Uterus (tissue), 4 donors: ENCODE data around the gene DGCR6. TPM values are rescaled to one million over a fixed set of nuclear protein-coding genes. Genes with fewer than 3 reads are reported as not detected.

ENCODE experiments used
- DNase-seq, 2 donors: peaks; one replicate each; pipeline ENCODE4 v3.0.0-alpha.2; 2019 to 2020
- H3K27ac ChIP-seq, 2 donors: fragments of 200-600 bp; sonication (generic); 1 replicate in 1 of 2; 2 replicates in 1 of 2; pipeline ENCODE4 v1.5.1; 2016 to 2018
- H3K27me3 ChIP-seq, 2 donors: fragments of 200-600 bp; sonication (generic); one replicate each; pipeline ENCODE4 v1.5.1; 2018 to 2019; ENCODE audit warnings: control low read depth in 1 of 2
- H3K36me3 ChIP-seq, 2 donors: fragments of 200-600 bp; sonication (generic); one replicate each; pipeline ENCODE4 v1.5.1; 2019; ENCODE audit warnings: control low read depth in 1 of 2
- H3K4me1 ChIP-seq, 2 donors: fragments of 200-600 bp; sonication (generic); one replicate each; pipeline ENCODE4 v1.5.1; 2018 to 2019; ENCODE audit warnings: control low read depth in 1 of 2
- H3K4me3 ChIP-seq, 2 donors: fragments of 200-600 bp; sonication (generic); 1 replicate in 1 of 2; 2 replicates in 1 of 2; pipeline ENCODE4 v1.5.1; 2018 to 2019; ENCODE audit warnings: mild to moderate bottlenecking in 1 of 2
- H3K9me3 ChIP-seq, 2 donors: fragments of 200-600 bp; sonication (generic); one replicate each; pipeline ENCODE4 v1.5.1; 2019; ENCODE audit warnings: control low read depth in 1 of 2
- POLR2A ChIP-seq, 2 donors: fragments of 450-650 bp; IDR thresholded peaks; one replicate each; pipeline ENCODE4 v1.6.1; 2016; ENCODE audit warnings: antibody characterized with exemption in 2 of 2, mild to moderate bottlenecking in 1 of 2, moderate library complexity in 1 of 2
- intact Hi-C: fragments of 100-400 bp; cut with DNase I; formaldehyde crosslinking; loops from one replicate; pipeline ENCODE4 v1.15.1; 2023; ENCODE audit warnings: low total_unique reads
- total RNA-seq, 4 donors: library from RNA; depleted of rRNA in 3 of 4; stranded (reverse); fragments of >200 nt in 3 of 4; gene quantifications; one replicate each; pipeline versions ENCODE4 v1.1.0 to v1.2.4, GENCODE V29; 2014 to 2023
- TF ChIP-seq, protein P1 (sequence below), 4 experiments: fragments of 200-600 bp in 2 of 4; fragments of 450-650 bp in 2 of 4; sonication (generic) in 2 of 4; IDR thresholded peaks; one replicate each; pipeline ENCODE4 v1.5.1; 2016 to 2019; ENCODE audit warnings: antibody characterized with exemption in 4 of 4, mild to moderate bottlenecking in 2 of 4, moderate library complexity in 1 of 4
- donor health status: DM: yes; HTN: yes; CAD: no.

DGCR6 gene
- total RNA-seq, 4 donors from 2014 or later = 1.8 to 2.9 (median 1.9) TPM; not detected in 1

DNA sequence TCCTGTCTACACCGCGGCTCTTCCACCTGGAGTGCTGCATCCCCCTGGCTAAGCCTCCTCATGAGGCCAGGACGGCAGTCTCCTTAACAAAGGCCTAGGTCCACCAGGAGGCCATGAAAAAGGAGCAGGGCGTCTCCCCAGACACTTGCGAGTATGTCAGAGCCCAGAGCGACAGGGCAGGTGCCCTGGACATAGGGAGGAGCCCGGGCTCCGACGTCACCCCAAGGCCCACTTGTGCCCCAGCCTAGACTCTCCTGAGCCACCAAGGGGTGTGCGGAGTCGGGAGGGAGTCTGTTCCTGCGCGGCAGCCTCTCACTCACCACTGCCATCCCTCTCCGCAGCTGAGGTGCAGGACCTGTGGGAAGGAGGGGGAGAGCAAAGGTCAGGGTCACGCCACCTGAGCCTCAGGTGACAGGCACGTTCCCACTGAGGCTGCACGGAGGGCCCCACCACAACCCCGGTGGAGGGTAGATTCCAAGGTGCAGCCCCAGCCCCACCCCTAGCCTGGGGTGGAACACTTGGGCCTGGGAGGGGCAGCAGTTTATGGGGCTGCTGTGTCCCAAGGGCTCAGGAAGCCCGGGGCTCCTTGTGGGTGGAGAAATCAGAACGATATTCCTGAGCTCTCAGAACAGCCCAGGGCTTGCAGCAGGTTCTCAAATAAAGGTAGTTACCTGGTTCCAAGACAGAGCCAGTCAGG, 19.4 kb downstream of the DGCR6 start:
- Histone ChIP-seq H3K27ac (no peak overlapping the region), H3K27me3 (no peaks in the 10 kb centered on the region), H3K4me3 (no peak overlapping the region), H3K9me3 (no peaks in the 10 kb centered on the region), H3K4me1 (no peaks in the 10 kb centered on the region), H3K36me3 (no peaks in the 10 kb centered on the region)
- TF ChIP-seq, protein P1, sequence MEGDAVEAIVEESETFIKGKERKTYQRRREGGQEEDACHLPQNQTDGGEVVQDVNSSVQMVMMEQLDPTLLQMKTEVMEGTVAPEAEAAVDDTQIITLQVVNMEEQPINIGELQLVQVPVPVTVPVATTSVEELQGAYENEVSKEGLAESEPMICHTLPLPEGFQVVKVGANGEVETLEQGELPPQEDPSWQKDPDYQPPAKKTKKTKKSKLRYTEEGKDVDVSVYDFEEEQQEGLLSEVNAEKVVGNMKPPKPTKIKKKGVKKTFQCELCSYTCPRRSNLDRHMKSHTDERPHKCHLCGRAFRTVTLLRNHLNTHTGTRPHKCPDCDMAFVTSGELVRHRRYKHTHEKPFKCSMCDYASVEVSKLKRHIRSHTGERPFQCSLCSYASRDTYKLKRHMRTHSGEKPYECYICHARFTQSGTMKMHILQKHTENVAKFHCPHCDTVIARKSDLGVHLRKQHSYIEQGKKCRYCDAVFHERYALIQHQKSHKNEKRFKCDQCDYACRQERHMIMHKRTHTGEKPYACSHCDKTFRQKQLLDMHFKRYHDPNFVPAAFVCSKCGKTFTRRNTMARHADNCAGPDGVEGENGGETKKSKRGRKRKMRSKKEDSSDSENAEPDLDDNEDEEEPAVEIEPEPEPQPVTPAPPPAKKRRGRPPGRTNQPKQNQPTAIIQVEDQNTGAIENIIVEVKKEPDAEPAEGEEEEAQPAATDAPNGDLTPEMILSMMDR (IDR thresholded peaks at IDR 0.05) = no peak
- no peak for TF ChIP-seq POLR2A (IDR thresholded peaks at IDR 0.05)
- DNase-seq = no peak
- intact Hi-C loops = no loop called here

DNA sequence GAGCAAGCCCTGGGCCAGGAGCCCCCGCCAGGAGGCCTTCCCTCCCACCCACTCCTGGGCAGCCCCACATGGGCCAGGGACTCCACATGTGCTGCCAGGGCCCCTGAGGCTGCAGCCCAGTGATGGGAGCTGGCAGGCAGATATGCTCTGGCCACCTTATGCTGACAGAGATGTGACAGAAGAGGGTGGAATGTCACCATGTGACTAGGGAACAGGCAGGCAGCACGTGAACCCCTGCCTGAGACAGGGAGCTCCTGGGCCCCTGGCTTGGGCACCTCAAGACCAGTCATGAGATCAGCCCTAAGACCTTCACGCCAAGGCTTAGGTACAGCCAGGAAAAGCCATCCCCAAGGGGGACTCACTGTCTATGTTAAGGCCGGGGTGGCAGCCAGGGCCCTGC, 20.9 kb downstream of the DGCR6 start:
- no peak for TF ChIP-seq POLR2A (IDR thresholded peaks at IDR 0.05)
- TF ChIP-seq, protein P1 (IDR thresholded peaks at IDR 0.05) = no peak
- no peak overlapping the region for H3K4me3 ChIP-seq
- DNase-seq = no peak
- no peaks in the 10 kb centered on the region for H3K4me1 ChIP-seq
- intact Hi-C loops = no loop called here
- no peaks in the 10 kb centered on the region for H3K36me3 ChIP-seq
- no peaks in the 10 kb centered on the region for H3K9me3 ChIP-seq
- no peaks in the 10 kb centered on the region for H3K27me3 ChIP-seq
- H3K27ac ChIP-seq = no peak overlapping the region

DNA sequence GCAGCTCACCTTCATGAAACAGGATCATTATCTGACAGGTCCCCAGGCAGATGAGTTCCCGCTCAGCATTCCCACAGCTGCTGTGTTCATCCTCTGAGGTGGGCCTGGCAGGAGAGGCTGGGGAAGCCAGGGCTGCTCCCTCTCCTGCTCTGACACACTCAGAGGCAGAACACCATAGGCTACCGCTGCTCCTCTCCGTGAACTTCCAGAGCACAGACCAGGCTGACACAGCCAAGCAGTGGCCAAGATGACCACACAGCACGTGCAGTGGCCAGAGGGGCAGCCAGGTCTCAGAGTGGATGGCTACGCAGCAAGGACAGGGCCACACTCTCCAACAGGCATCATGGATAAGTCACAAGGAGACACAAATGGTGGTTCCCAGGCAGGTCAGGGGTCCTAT, 21.5 kb downstream of the DGCR6 start:
- no peak for TF ChIP-seq POLR2A (IDR thresholded peaks at IDR 0.05)
- TF ChIP-seq, protein P1 (IDR thresholded peaks at IDR 0.05) = no peak
- H3K9me3 ChIP-seq = no peaks in the 10 kb centered on the region
- no peak overlapping the region for H3K27ac ChIP-seq
- no peak overlapping the region for H3K4me3 ChIP-seq
- no peaks in the 10 kb centered on the region for H3K27me3 ChIP-seq
- no peaks in the 10 kb centered on the region for H3K36me3 ChIP-seq
- intact Hi-C loops = no loop called here
- no peak for DNase-seq
- no peaks in the 10 kb centered on the region for H3K4me1 ChIP-seq

DNA sequence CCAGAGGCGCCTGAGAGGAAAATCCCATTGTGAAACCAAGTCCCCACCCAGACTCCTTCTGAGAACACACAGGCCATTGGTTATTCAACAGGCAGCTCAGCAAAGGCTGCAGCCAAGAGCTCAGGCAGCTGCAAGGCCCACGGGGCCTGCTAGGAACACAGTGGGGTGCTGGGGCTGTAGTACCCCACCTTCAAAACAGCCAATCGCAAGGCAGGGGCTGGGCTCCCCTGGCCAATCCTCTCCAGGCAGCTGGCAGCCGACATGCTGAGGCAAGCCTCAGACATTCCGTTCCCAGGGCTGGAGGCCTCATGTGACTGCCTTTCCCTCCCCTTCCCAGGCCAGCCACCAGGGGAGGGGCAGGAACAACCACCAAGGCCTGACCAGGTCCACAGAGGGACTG, 23.3 kb downstream of the DGCR6 start:
- Histone ChIP-seq H3K36me3 (no peaks in the 10 kb centered on the region), H3K9me3 (no peaks in the 10 kb centered on the region), H3K27me3 (no peaks in the 10 kb centered on the region), H3K27ac (no peak overlapping the region), H3K4me3 (no peak overlapping the region), H3K4me1 (no peaks in the 10 kb centered on the region)
- no peak for TF ChIP-seq POLR2A (IDR thresholded peaks at IDR 0.05)
- TF ChIP-seq, protein P1 (IDR thresholded peaks at IDR 0.05) = no peak
- DNase-seq = no peak
- intact Hi-C loops = no loop called here

DNA sequence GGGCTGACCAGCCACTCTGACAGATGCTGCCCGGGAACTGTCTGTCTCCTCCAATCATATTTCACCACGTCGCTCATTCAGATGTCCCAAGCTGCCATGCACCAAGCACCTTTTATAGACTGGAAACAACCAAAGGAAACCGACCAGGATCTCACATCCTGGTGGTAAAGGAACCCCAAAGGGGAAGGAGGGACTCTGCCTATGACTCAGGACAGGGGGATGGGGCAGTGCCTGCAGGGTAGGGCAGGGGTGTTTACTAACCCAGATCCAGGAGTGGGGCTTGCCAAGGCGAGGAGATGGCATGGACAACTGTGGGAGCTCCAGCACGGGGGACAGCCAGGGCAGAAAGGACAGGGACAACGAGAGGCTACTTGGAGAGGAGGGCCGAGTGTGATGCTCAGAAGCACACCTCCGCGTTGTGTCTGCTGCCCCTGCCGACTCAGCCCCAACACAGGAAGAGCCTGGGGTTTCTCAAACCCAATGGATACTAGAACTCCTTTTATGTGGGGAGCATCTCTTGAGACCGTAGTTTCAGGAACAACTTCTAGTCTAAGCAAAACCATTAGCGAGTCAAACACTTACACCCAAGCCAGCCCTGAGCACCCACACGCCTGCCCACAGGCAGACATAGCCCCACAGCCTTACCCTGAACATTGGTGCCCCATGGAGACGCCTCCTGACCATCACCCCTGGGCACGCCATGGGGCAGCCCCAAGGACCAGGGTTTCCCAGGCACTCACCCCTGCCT, 26.0 kb downstream of the DGCR6 start:
- DNase-seq = no peak
- Histone ChIP-seq H3K27ac (no peak overlapping the region), H3K4me1 (no peaks in the 10 kb centered on the region), H3K36me3 (no peaks in the 10 kb centered on the region), H3K27me3 (no peaks in the 10 kb centered on the region), H3K4me3 (no peak overlapping the region), H3K9me3 (no peaks in the 10 kb centered on the region)
- intact Hi-C loops = no loop called here
- TF ChIP-seq POLR2A (IDR thresholded peaks at IDR 0.05) = no peak
- TF ChIP-seq, protein P1 (IDR thresholded peaks at IDR 0.05) = no peak
